Natural killer cell (primary cell): ENCODE data around the gene CLIC5. TPM values are rescaled to one million over a fixed set of nuclear protein-coding genes. Genes with fewer than 3 reads are reported as not detected.

Experiments used
- ATAC-seq, 3 donors: fragments of 150-1000 bp in 2 of 3; fragments of 200-7000 bp in 1 of 3; cut with Tn5 transposase; 1 replicate in 1 of 3; 2 replicates in 2 of 3; pipeline ENCODE4 v1.10.0; 2021; ENCODE audit warnings: mild to moderate bottlenecking in 2 of 3, moderate library complexity in 2 of 3
- DNase-seq, 2 donors: peaks; one replicate each; pipeline versions ENCODE4 v3.0.0 to v3.0.0-alpha.2; 2013 to 2021; ENCODE audit warnings: mixed read lengths in 1 of 2
- H3K27ac ChIP-seq: one replicate; pipeline ENCODE4 v1.5.1; 2013; ENCODE audit warnings: mild to moderate bottlenecking, low read length
- H3K27me3 ChIP-seq: one replicate; pipeline ENCODE4 v1.6.1; 2013; ENCODE audit warnings: low read length; ENCODE audit not compliant: control insufficient read depth, insufficient read depth
- H3K36me3 ChIP-seq: one replicate; pipeline ENCODE4 v1.6.1; 2013; ENCODE audit warnings: low read length; ENCODE audit not compliant: control insufficient read depth, insufficient read depth
- H3K4me1 ChIP-seq: one replicate; pipeline ENCODE4 v1.6.1; 2013; ENCODE audit warnings: low read length; ENCODE audit not compliant: control insufficient read depth, insufficient read depth
- H3K4me3 ChIP-seq: one replicate; pipeline ENCODE4 v1.5.1; 2013; ENCODE audit warnings: low read length
- H3K9me3 ChIP-seq: one replicate; pipeline ENCODE4 v1.6.1; 2013; ENCODE audit warnings: low read length; ENCODE audit not compliant: control insufficient read depth, insufficient read depth
- H3K27ac Mint-ChIP-seq, 2 donors: one replicate each; pipeline ENCODE4 v1.8.0; 2022; ENCODE audit warnings: mild to moderate bottlenecking in 2 of 2, mixed read lengths in 2 of 2, moderate library complexity in 1 of 2
- H3K27me3 Mint-ChIP-seq, 2 donors: one replicate each; pipeline ENCODE4 v1.8.0; 2022; ENCODE audit warnings: low read depth in 2 of 2, mixed read lengths in 2 of 2
- H3K36me3 Mint-ChIP-seq: one replicate; pipeline ENCODE4 v1.8.0; 2022; ENCODE audit warnings: mixed read lengths
- H3K4me1 Mint-ChIP-seq, 2 donors: one replicate each; pipeline ENCODE4 v1.8.0; 2022; ENCODE audit warnings: mixed read lengths in 2 of 2
- H3K4me3 Mint-ChIP-seq: one replicate; pipeline ENCODE4 v1.8.0; 2022; ENCODE audit warnings: mild to moderate bottlenecking, moderate library complexity, mixed read lengths
- H3K9me3 Mint-ChIP-seq, 2 donors: one replicate each; pipeline ENCODE4 v1.8.0; 2022; ENCODE audit warnings: mixed read lengths in 2 of 2
- WGBS: methylation state at CpG from one replicate; pipeline ENCODE4 v1.1.7; 2013; ENCODE audit warnings: missing lambda C conversion rate; ENCODE audit not compliant: insufficient coverage; 5-methylcytosine and 5-hydroxymethylcytosine counted together
- intact Hi-C: fragments of 100-400 bp; cut with micrococcal nuclease; formaldehyde crosslinking; loops from one replicate; pipeline ENCODE4 v1.14.2; 2022
- total RNA-seq, 4 donors: library from RNA; stranded (reverse); fragments of 120-200 nt in 1 of 4; gene quantifications; one replicate each; pipeline versions ENCODE4 v1.2.3 to v1.2.4, GENCODE V29; 2013 to 2022
- TF ChIP-seq, protein P1 (sequence below): fragments of 200-600 bp; IDR thresholded peaks from one replicate; pipeline ENCODE4 v1.8.0; 2022; ENCODE audit warnings: antibody characterized with exemption

Gene CLIC5
- total RNA-seq, 3 donors from 2014 or later (not counting 1 experiment from before 2014, with no cell fraction given), result 0.52 to 1.7 (median 1.4) TPM

DNA sequence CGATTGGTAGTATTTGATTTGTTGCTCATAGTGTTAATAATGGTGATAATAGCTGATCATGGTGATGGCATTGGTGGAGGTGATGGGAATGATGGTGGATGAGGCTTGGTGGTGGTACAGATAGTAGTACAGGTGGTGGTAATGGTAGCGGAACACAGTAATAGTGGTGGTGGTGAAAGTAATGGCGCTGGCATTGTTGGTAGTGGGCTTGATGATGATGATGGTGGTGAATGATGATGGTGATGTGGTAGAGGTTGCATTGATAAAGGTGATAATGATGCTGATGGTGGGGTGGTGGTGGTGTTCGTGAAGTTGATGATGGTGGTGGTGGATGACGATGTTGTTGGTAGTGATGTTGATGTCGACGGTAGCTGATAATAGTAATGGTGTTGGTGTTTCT is 24.6 kb upstream of the CLIC5 start:
- no peak overlapping the region for H3K4me3 Mint-ChIP-seq
- H3K4me1 ChIP-seq, result no peaks in the 10 kb centered on the region
- H3K27me3 Mint-ChIP-seq, result peaks cover 0 to 5% of the 10 kb centered on the region in 2 donors
- TF ChIP-seq, protein P1, sequence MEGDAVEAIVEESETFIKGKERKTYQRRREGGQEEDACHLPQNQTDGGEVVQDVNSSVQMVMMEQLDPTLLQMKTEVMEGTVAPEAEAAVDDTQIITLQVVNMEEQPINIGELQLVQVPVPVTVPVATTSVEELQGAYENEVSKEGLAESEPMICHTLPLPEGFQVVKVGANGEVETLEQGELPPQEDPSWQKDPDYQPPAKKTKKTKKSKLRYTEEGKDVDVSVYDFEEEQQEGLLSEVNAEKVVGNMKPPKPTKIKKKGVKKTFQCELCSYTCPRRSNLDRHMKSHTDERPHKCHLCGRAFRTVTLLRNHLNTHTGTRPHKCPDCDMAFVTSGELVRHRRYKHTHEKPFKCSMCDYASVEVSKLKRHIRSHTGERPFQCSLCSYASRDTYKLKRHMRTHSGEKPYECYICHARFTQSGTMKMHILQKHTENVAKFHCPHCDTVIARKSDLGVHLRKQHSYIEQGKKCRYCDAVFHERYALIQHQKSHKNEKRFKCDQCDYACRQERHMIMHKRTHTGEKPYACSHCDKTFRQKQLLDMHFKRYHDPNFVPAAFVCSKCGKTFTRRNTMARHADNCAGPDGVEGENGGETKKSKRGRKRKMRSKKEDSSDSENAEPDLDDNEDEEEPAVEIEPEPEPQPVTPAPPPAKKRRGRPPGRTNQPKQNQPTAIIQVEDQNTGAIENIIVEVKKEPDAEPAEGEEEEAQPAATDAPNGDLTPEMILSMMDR, result no peak
- intact Hi-C loops, result no loop called here
- no peaks in the 10 kb centered on the region for H3K36me3 Mint-ChIP-seq
- no peak for ATAC-seq
- H3K27ac ChIP-seq, result no peak overlapping the region
- H3K27ac Mint-ChIP-seq, result no peak overlapping the region
- no peaks in the 10 kb centered on the region for H3K36me3 ChIP-seq
- 98% methylated on average over 7 of the region's 7 CpGs for WGBS
- no peak overlapping the region for H3K4me3 ChIP-seq
- no peaks in the 10 kb centered on the region for H3K9me3 Mint-ChIP-seq
- no peaks in the 10 kb centered on the region for H3K4me1 Mint-ChIP-seq
- H3K27me3 ChIP-seq, result no peaks in the 10 kb centered on the region
- no peaks in the 10 kb centered on the region for H3K9me3 ChIP-seq
- no peak for DNase-seq

DNA sequence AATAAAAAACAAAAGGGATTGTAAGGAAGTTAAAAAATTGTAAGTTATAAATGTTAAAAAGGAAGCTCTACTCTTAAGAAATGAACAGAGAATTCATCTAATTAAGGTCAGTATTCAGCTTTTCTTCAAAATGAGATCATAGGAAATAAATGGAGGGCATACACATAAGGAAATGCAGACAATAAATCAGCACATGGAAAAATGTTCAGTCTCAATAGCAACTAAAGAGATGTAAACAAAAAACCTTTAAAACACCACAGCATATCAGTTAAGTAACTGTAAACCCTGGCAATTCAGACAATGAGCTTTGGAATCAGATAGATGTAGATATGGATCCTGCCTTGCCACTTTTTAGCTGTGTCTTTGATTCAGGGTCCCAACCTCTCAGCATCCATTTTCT is 24.0 kb upstream of the CLIC5 start:
- intact Hi-C loops, result no loop called here
- Mint-ChIP-seq H3K27me3 (peaks cover 0 to 3% of the 10 kb centered on the region in 2 donors), H3K36me3 (no peaks in the 10 kb centered on the region), H3K4me3 (no peak overlapping the region), H3K27ac (no peak overlapping the region), H3K4me1 (no peaks in the 10 kb centered on the region), H3K9me3 (no peaks in the 10 kb centered on the region)
- H3K9me3 ChIP-seq, result no peaks in the 10 kb centered on the region
- ATAC-seq (no peak), DNase-seq (no peak)
- H3K27me3 ChIP-seq, result no peaks in the 10 kb centered on the region
- H3K4me3 ChIP-seq, result no peak overlapping the region
- TF ChIP-seq, protein P1, result no peak
- H3K4me1 ChIP-seq, result no peaks in the 10 kb centered on the region
- no peaks in the 10 kb centered on the region for H3K36me3 ChIP-seq
- H3K27ac ChIP-seq, result no peak overlapping the region

DNA sequence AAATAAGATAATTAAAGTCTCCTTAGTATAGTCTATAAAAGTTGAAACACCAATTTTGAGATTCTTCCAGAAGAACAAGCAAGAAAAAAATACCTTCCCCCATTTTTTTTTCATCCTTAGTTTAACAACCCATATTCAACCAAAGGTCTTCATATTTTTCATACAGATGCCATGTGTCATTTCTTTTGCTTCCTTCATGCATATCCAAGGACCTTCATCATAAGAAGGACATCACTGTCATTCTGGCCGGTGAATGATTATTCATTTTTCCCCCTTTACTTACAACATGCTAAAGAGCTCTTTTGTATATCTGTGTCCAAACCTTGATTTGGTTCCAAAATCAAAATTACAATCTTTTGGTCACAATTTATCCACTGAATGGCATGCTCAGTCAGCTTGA is 21.3 kb upstream of the CLIC5 start:
- Mint-ChIP-seq H3K36me3 (no peaks in the 10 kb centered on the region), H3K4me1 (no peaks in the 10 kb centered on the region), H3K27me3 (peaks cover 0 to 3% of the 10 kb centered on the region in 2 donors), H3K9me3 (no peaks in the 10 kb centered on the region), H3K27ac (no peak overlapping the region), H3K4me3 (no peak overlapping the region)
- WGBS, result 95% methylated on average over 1 of the region's 1 CpG
- H3K27me3 ChIP-seq, result no peaks in the 10 kb centered on the region
- TF ChIP-seq, protein P1, result no peak
- H3K4me1 ChIP-seq, result no peaks in the 10 kb centered on the region
- H3K36me3 ChIP-seq, result no peaks in the 10 kb centered on the region
- no peak overlapping the region for H3K27ac ChIP-seq
- DNase-seq, result no peak
- no peak for ATAC-seq
- H3K4me3 ChIP-seq, result no peak overlapping the region
- intact Hi-C loops, result no loop called here
- no peaks in the 10 kb centered on the region for H3K9me3 ChIP-seq

DNA sequence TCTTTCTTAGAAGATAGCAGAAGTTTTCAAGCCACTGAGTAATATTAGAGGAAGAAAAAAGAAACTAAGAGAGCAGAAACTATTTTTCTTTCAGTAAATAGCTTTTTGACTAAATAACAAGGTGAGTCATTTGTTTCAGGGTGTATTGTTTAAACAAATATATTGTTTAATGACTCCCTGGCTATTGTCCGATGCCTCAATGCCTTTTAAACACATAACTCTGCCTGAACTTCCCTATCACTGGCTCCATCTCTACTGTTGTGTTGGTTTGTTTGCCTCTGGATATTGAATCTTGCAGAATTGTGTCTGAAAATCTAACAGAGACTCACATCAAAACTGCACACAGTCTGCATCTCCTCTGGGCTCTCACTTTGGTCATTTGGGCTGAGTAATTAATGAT is 19.6 kb upstream of the CLIC5 start:
- Histone ChIP-seq H3K27me3 (peaks cover 3% of the 10 kb centered on the region), H3K4me1 (no peaks in the 10 kb centered on the region), H3K27ac (no peak overlapping the region), H3K36me3 (no peaks in the 10 kb centered on the region), H3K4me3 (no peak overlapping the region), H3K9me3 (no peaks in the 10 kb centered on the region)
- TF ChIP-seq, protein P1, result no peak
- H3K4me1 Mint-ChIP-seq, result no peaks in the 10 kb centered on the region
- no peak overlapping the region for H3K4me3 Mint-ChIP-seq
- H3K9me3 Mint-ChIP-seq, result no peaks in the 10 kb centered on the region
- WGBS, result no CpG with 5 or more reads among the region's 1 CpG
- no peaks in the 10 kb centered on the region for H3K36me3 Mint-ChIP-seq
- H3K27me3 Mint-ChIP-seq, result peaks cover 8 to 9% of the 10 kb centered on the region in 2 donors
- no peak overlapping the region for H3K27ac Mint-ChIP-seq
- DNase-seq (no peak), ATAC-seq (no peak)
- intact Hi-C loops, result no loop called here
